Endodermal cell (in vitro differentiated cells): ENCODE results near the gene MRPS34. TPM values are rescaled to one million over a fixed set of nuclear protein-coding genes. Genes with fewer than 3 reads are reported as not detected.

Experiments used
- DNase-seq: peaks from one replicate; pipeline ENCODE4 v3.0.0-alpha.2; 2017
- H3K27ac ChIP-seq: 2 replicates; pipeline ENCODE4 v1.5.1; 2013; ENCODE audit warnings: mild to moderate bottlenecking, low read depth, low read length, moderate library complexity
- H3K27me3 ChIP-seq: 2 replicates; pipeline ENCODE4 v1.6.1; 2013; ENCODE audit warnings: mild to moderate bottlenecking, low read length, moderate library complexity; ENCODE audit not compliant: insufficient read depth, control insufficient read depth, poor library complexity, severe bottlenecking
- H3K36me3 ChIP-seq: 2 replicates; pipeline ENCODE4 v1.7.0; 2013; ENCODE audit warnings: mild to moderate bottlenecking, low read length, moderate library complexity; ENCODE audit not compliant: control insufficient read depth, insufficient read depth
- H3K4me1 ChIP-seq: one replicate; pipeline ENCODE4 v1.7.0; 2013; ENCODE audit warnings: low read length; ENCODE audit not compliant: control insufficient read depth, insufficient read depth
- H3K4me3 ChIP-seq: 2 replicates; pipeline ENCODE4 v1.5.1; 2013; ENCODE audit warnings: mild to moderate bottlenecking, low read length, moderate library complexity
- H3K9ac ChIP-seq: 2 replicates; pipeline ENCODE4 v1.6.1; 2013; ENCODE audit warnings: mild to moderate bottlenecking, low read length, moderate library complexity; ENCODE audit not compliant: poor library complexity, severe bottlenecking; ENCODE audit errors: extremely low read depth
- H3K9me3 ChIP-seq: 2 replicates; pipeline ENCODE4 v1.6.1; 2013; ENCODE audit warnings: mild to moderate bottlenecking, low read length, moderate library complexity; ENCODE audit not compliant: control insufficient read depth
- H3K27ac Mint-ChIP-seq: 2 replicates; pipeline ENCODE4 v1.8.0; 2020; ENCODE audit warnings: mixed read lengths
- H3K27me3 Mint-ChIP-seq: 2 replicates; pipeline ENCODE4 v1.8.0; 2021; ENCODE audit warnings: mild to moderate bottlenecking, mixed read lengths; ENCODE audit not compliant: insufficient read depth
- H3K36me3 Mint-ChIP-seq: 2 replicates; pipeline ENCODE4 v1.8.0; 2020; ENCODE audit warnings: low read depth, mixed read lengths
- H3K4me1 Mint-ChIP-seq: 2 replicates; pipeline ENCODE4 v1.8.0; 2020; ENCODE audit warnings: mixed read lengths
- H3K4me3 Mint-ChIP-seq: 2 replicates; pipeline ENCODE4 v1.8.0; 2020; ENCODE audit warnings: mild to moderate bottlenecking, moderate library complexity, mixed read lengths
- H3K9me3 Mint-ChIP-seq: 2 replicates; pipeline ENCODE4 v1.8.0; 2020; ENCODE audit warnings: mild to moderate bottlenecking, mixed read lengths
- CTCF ChIP-seq: fragments of 200-600 bp; sonication (generic); conservative IDR thresholded peaks from 2 replicates; pipeline ENCODE4 v1.5.0; 2021; ENCODE audit warnings: antibody characterized with exemption, mild to moderate bottlenecking
- WGBS, 2 experiments: methylation state at CpG; one replicate each; pipeline versions ENCODE4 v1.1.5 to v1.1.7; 2013; ENCODE audit warnings: missing lambda C conversion rate in 2 of 2, mixed read lengths in 1 of 2; ENCODE audit not compliant: insufficient coverage in 1 of 2, insufficient read length in 1 of 2; 5-methylcytosine and 5-hydroxymethylcytosine counted together
- total RNA-seq, 2 donors: library from RNA; stranded (reverse); fragmentation: NEBNext Ultra II Directional in 1 of 2; extraction: Animal tissue kit (Norgen Biotek cat#: 25700) in 1 of 2; gene quantifications; 2 replicates in 1 of 2; 3 replicates in 1 of 2; pipeline ENCODE4 v1.2.1, GENCODE V29; 2021

Gene MRPS34
- total RNA-seq, 2 donors from 2014 or later: 137 to 164 TPM

GRCh38 chr16:1745181-1745899 lies 27.6 kb downstream of the MRPS34 start:
- DNase-seq: no peak
- Mint-ChIP-seq H3K27me3 (no peaks in the 10 kb centered on the region), H3K36me3 (peaks cover 33% of the 10 kb centered on the region), H3K4me1 (no peaks in the 10 kb centered on the region), H3K4me3 (no peak overlapping the region), H3K27ac (peak overlapping the region; percentile 77), H3K9me3 (peaks cover 1% of the 10 kb centered on the region)
- no peak for TF ChIP-seq CTCF
- H3K9me3 ChIP-seq: no peaks in the 10 kb centered on the region
- no peak overlapping the region for H3K9ac ChIP-seq
- no peaks in the 10 kb centered on the region for H3K4me1 ChIP-seq
- peaks cover 24% of the 10 kb centered on the region for H3K36me3 ChIP-seq
- WGBS, 2 experiments: 97% methylated on average over 24 to 25 of the region's 25 CpGs
- H3K4me3 ChIP-seq: no peak overlapping the region
- peak overlapping the region; percentile 73 for H3K27ac ChIP-seq
- H3K27me3 ChIP-seq: no peaks in the 10 kb centered on the region

- peaks cover 1% of the 10 kb centered on the region for H3K9me3 Mint-ChIP-seq
- DNase-seq: no peak
- Histone ChIP-seq H3K36me3 (peaks cover 21% of the 10 kb centered on the region), H3K4me1 (no peaks in the 10 kb centered on the region), H3K27me3 (no peaks in the 10 kb centered on the region), H3K9ac (no peak overlapping the region), H3K27ac (no peak overlapping the region), H3K4me3 (no peak overlapping the region), H3K9me3 (peaks cover 4% of the 10 kb centered on the region)
- no peaks in the 10 kb centered on the region for H3K27me3 Mint-ChIP-seq
- no peak for TF ChIP-seq CTCF
- H3K4me1 Mint-ChIP-seq: no peaks in the 10 kb centered on the region
- H3K36me3 Mint-ChIP-seq: peaks cover 28% of the 10 kb centered on the region
- H3K4me3 Mint-ChIP-seq: no peak overlapping the region
- 92 to 95% methylated on average over 13 to 22 of the region's 24 CpGs for WGBS, 2 experiments
- H3K27ac Mint-ChIP-seq: no peak overlapping the region
These were observed 28.5 kb downstream of the MRPS34 start for GRCh38 chr16:1744338-1744840.

GRCh38 chr16:1743376-1744337 lies 29.3 kb downstream of the MRPS34 start:
- Mint-ChIP-seq H3K4me1 (no peaks in the 10 kb centered on the region), H3K27ac (no peak overlapping the region), H3K36me3 (peaks cover 20% of the 10 kb centered on the region), H3K27me3 (no peaks in the 10 kb centered on the region), H3K4me3 (no peak overlapping the region), H3K9me3 (peaks cover 1% of the 10 kb centered on the region)
- H3K4me1 ChIP-seq: no peaks in the 10 kb centered on the region
- H3K27ac ChIP-seq: no peak overlapping the region
- WGBS, 2 experiments: 92 to 98% methylated on average over 19 to 32 of the region's 32 CpGs
- no peak for TF ChIP-seq CTCF
- no peak overlapping the region for H3K9ac ChIP-seq
- peaks cover 12% of the 10 kb centered on the region for H3K9me3 ChIP-seq
- no peaks in the 10 kb centered on the region for H3K27me3 ChIP-seq
- no peak overlapping the region for H3K4me3 ChIP-seq
- peaks cover 14% of the 10 kb centered on the region for H3K36me3 ChIP-seq
- no peak for DNase-seq
